Measurements from ENCODE around the gene HSPD1. TPM values are rescaled to one million over a fixed set of nuclear protein-coding genes. Genes with fewer than 3 reads are reported as not detected.
"Not testable (repeated sequence)": the region's sequence is repeated elsewhere in the genome, so short reads cannot be mapped to it uniquely, and the experiment has no call there.

Gene HSPD1
- total RNA-seq, 1 donor from 2014 or later, result 155 TPM

- no peak for DNase-seq
Observed at GRCh38 chr2:197496695-197497094, 2.9 kb downstream of the HSPD1 start.

DNA sequence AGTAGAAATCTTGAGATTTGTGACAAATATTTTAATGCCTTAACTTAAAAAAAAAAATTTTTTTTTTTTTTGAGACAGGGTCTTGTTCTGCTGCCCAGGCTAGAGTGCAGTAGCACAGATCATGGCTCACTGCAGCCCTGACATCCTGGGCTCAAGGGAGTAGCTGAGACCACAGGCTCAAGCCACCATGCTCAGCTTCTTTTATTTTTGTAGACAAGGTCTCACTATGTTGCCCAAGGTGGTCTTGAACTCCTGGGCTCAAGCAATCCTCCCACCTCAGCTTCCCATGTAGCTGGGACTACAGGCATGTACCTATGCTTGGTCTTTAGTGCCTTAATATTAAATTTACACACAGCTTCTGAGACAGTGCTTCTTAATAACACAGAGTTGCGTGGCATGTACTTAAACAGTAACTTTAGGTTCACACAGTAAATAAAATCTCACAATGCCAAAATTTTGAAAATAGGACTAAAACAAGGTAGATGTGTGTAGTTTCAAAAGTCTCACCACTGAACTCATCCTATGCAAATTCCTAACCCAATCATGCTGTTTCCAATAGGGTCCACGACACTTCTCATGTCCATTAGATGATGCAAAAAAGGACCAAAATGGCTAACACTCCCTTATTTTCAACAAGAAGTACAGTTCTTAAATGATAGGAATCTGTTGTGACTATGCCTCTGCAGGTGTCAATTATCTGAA is 4.1 kb downstream of the HSPD1 start:
- no peak for DNase-seq

DNA sequence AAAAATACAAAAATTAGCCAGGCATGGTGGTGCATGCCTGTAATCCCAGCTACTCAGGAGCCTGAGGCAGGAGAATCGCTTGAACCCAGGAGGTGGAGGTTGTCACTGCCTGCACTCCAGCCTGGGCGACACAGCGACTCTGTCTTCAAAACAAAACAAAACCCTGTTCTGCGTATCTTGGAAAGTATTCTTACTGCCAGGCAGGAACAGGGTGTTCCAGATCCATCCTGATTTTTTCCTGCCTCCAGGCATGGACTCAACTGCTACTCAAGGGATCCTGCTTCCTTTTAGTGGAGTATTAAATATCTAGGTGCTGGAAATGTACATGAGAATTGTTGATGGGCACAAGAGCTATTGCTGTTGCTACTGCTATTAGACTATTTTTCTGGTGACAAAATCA is 12.3 kb downstream of the HSPD1 start:
- DNase-seq, result no peak

GRCh38 chr2:197486175-197486574 is 13.5 kb downstream of the HSPD1 start:
- DNase-seq, result no peak

- DNase-seq, result not testable (repeated sequence)
Observed at GRCh38 chr2:197484248-197484647, 15.4 kb downstream of the HSPD1 start.

DNA sequence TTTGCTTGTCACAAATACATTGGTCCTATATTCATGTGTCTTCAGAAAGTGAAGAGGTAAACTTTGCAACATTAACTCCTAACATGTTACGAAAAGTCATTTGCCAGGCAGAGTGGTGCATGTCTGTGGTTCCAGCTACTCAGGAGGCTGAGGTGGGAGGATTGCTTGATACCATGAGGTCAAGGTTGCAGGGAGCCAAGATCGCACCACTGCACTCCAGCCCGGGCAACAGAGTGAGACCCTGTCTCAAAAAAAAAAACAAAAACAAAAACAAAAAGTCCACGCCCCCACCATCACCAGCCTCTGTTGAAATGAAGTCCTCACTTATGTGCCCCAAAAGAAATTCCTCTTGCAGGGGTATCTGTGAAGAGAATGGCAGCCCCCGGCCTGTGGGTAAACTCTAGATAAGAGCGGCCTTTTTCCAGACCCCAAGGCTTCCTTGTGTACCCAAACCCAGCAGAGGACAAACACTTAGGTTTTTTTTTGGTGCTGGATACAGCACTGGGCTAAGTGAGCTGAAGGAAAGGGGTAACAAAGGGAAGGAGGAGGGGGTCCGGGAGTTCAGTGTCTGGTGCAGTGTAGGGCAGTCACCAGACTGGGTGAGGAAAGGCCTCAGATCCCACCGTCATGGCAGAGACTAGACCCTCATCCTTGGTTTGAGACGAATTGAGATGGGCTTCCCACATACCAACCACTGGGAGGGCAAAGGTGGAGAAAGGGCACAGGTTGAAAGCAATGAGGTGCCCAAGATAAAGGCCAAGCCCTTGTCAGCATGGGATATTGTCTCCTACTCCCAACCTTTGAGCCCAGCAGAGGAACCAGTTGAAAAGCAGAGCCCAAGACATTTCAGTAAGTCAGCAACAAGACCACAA is 19.2 kb downstream of the HSPD1 start:
- DNase-seq, result no peak

DNA sequence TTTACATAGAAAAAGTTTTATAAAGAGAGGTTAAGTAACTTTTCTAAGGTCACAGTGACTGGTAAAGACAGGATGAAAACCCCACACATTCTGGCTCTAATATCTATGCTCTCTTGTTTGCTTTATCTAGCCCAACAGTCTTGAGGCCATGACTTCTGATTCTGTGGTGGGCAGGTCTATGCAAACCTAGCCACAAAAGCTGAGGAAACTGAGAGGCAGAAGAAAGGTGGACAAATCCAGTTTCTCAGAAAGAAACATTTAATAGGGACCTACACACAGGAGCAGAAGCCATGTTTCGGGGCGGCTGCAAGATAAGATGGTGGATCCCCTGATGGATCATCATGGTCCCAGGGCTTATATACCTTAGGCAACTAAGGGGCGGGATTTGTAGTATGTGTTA is 21.8 kb downstream of the HSPD1 start:
- no peak for DNase-seq

DNA sequence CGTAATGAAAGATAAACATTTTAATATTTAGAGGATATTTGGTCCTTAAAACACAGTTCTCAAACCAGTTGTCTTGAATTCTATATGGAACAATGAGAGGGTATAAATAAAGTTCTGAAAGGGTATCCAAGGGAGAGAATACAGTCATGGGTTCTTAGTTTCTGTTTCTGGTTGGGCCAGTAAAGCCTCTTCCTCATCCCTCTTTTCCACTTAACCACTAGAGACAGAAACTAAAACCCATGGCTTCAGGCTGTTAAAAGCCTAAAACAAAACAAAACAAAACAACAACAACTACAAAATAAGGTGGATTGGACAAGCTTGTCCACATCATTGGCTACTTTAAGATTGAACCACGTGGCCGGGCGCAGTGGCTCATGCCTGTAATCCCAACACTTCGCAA is 27.5 kb downstream of the HSPD1 start:
- no peak for DNase-seq

DNA sequence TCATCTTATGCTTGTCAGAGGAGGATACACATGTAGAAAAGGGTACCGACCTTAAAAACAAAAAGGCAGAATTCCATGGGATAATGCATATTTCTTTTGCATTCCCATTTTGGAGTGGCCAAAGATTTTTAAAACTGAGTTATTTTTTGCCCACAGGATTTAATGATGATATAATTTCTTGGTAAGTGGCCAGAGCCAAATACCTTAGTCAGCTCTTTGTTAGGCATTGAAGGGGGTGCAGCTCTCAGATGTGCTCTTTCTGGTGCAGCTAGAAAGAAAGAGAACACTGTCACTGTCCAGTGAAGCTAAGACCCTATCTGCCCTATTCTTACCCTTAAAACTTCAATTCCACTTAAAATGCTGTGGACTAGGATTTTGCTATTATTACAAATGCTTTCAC is 35.5 kb downstream of the HSPD1 start:
- DNase-seq, result no peak

DNA sequence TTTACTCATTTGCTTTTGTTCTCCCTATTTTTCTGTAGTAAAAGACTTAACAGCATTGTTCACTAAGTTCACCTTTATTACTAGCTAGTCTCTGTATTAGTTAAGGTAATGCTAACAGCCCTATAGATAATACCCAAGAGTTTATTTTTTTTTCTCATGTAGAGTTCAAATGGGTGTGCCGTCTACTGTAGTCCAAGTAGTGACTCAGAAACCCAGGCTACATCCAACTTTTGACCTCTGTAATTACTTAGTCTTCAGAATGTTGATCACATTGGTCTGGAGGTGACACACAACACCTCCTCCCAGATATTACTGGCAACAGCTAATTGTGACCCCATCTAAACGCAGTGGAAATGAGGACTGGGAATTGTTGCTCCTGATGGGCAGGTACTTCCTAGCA is 38.6 kb downstream of the HSPD1 start:
- peak; percentile 9 for DNase-seq

DNA sequence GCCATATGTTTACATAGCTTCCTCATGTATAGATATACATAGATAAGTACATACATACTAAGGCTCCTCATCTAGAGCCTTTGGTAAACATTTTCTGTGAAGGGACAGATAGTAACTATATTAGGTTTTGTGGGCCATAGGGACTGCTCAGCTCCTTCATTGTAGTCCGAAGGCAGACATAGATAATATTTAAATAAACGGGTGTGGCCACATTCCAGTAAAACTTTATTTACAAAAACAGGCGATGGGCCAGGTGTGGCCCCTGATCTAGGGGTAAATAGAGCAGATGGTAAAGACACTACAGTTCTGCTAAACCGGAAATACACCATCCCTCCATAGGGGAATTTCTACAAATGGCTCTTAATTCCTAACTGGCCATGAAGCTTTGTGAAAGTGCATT is 39.0 kb downstream of the HSPD1 start:
- DNase-seq, result no peak

DNA sequence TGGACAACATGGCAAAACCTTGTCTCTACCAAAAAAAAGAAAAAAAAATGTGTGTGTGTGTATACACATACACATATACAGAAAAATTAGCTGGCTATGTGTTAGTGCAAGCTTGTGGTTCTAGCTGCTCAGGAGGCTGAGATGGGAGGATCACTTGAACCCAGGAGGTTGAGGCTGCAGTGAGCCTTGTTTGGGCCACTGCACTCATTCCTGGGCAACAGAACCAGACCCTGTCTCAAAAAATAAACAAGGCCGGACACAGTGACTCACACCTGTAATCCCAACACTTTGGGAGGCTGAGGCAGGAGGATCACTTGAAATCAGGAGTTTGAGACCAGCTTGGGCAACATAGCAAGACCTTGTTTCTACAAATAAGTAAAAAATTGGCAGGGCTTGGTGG is 44.2 kb downstream of the HSPD1 start:
- no peak for DNase-seq

DNA sequence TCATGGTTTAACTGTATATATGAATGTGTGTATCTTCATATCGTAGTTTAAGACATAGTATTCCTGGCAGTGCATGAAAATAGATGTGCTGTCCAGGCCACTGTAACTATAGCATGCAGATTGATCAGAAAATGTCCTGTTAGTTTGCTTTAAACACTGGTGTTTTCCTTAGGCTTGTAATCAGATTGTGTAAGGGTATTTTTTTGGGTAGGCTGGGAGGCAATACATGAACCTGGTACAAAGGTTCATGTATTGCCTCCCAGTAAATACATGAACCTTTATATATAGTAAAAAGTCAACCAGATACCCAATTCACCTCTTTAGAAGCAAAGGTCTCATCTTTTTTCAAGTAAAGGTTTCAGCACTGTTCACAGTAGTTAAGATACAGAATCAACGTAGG is 44.7 kb downstream of the HSPD1 start:
- no peak for DNase-seq

GRCh38 chr2:197453914-197454398 is 45.7 kb downstream of the HSPD1 start:
- DNase-seq, result peak; percentile 94

DNA sequence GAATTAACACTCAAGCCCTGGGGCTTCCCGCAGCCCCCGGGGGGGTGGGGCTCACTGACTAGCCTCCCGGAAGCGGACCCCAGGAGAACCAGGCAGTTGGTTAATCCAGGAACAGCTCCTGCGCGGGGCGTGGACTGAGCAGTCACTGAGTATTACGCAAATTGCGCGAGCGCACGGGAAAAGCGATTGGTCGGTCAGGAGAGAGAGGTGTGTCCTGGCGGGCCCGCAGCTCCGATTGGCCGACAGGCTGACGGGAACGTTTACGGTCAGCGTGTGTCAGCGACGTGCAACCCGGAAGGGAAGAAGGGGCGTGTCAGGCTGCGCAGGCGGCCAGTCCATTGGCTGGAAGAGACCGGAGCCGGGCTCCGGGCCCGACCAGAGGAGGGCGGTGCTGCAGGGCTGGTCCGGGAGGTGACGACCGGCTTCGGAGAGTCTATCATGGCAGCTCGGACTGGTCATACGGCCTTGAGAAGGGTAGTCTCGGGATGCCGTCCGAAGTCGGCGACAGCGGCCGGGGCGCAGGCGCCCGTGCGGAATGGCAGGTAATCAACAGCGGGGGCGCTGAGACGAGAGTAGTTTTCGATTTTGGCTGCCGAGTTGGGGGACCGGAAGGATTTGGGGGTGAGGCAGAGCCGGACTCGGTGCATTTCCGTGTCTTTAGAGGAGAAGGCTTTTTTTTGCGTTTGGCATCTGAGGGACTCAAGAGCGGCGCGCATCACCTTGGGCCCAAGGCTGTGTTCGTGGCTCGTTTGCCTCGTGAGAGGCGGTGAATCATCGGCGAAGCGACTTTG is 46.3 kb downstream of the HSPD1 start, which contains the start of gene COQ10B:
Gene COQ10B, plus strand, starts transcription at position 430 of the 791 bp plus-strand sequence. Its CDS starts 9 bp downstream, at position 439.
- peak; percentile 100 for DNase-seq

- no peak for DNase-seq
Observed at GRCh38 chr2:197452754-197453122, 46.9 kb downstream of the HSPD1 start.

DNA sequence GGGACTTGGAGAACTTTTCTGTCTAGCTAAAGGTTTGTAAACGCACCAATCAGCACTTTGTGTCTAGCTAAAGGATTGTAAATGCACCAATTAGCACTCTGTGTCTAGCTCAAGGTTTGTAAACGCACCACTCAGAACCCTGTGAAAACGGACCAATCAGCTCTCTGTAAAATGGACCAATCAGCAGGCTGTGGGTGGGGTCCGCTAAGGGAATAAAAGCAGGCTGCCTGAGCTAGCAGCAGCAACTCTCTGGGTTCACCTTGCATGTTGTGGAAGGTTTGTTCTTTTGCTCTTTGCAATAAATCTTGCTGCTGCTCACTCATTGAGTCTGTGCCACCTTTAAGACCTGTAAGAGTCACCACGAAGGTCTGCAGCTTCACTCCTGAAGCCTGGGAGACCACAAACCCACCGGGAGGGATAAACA is 48.7 kb downstream of the HSPD1 start:
- DNase-seq, result not testable (repeated sequence)

GRCh38 chr2:197450465-197450864 is 49.2 kb downstream of the HSPD1 start:
- no peak for DNase-seq

GRCh38 chr2:197446844-197447243 is 52.8 kb downstream of the HSPD1 start:
- no peak for DNase-seq

- peak; percentile 32 for DNase-seq
Observed at GRCh38 chr2:197445746-197446145, 53.9 kb downstream of the HSPD1 start.

GRCh38 chr2:197442857-197443256 is 56.8 kb downstream of the HSPD1 start:
- DNase-seq, result peak; percentile 37

- DNase-seq, result no peak
Observed at GRCh38 chr2:197437380-197437779, 62.3 kb downstream of the HSPD1 start.
